Left ventricle myocardium inferior (tissue), 1 donor: Measurements from ENCODE around the gene SRRD. TPM values are rescaled to one million over a fixed set of nuclear protein-coding genes. Genes with fewer than 3 reads are reported as not detected.

Source experiments
- DNase-seq: peaks from one replicate; pipeline ENCODE4 v3.0.0-alpha.2; 2020
- H3K27ac ChIP-seq: fragments of 200-600 bp; replicated peaks from 2 replicates; pipeline ENCODE4 v1.8.0; 2021
- H3K27me3 ChIP-seq: fragments of 200-600 bp; 2 replicates; pipeline ENCODE4 v1.8.0; 2021; ENCODE audit warnings: low read depth
- H3K36me3 ChIP-seq: fragments of 200-600 bp; 2 replicates; pipeline ENCODE4 v1.8.0; 2021
- H3K4me1 ChIP-seq: fragments of 200-600 bp; 2 replicates; pipeline ENCODE4 v1.8.0; 2021
- H3K4me3 ChIP-seq: fragments of 200-600 bp; 2 replicates; pipeline ENCODE4 v1.8.0; 2021; ENCODE audit warnings: mild to moderate bottlenecking, moderate library complexity
- H3K9me3 ChIP-seq: fragments of 200-600 bp; replicated peaks from 2 replicates; pipeline ENCODE4 v1.8.0; 2021
- intact Hi-C: fragments of 100-400 bp; cut with micrococcal nuclease; formaldehyde crosslinking; loops from one replicate; pipeline ENCODE4 v1.11.0; 2022
- total RNA-seq: library from RNA; stranded (reverse); fragmentation: NEBNext Ultra II Directional; extraction: Animal tissue kit (Norgen Biotek cat#: 25700); gene quantifications from one replicate; pipeline ENCODE4 v1.2.1, GENCODE V29; 2021
- TF ChIP-seq, protein P1 (sequence below): fragments of 200-600 bp; IDR thresholded peaks from 2 replicates; pipeline ENCODE4 v1.8.0; 2021; ENCODE audit warnings: antibody characterized with exemption, mild to moderate bottlenecking, borderline replicate concordance
- donor health status: DM: no; HTN: yes; CAD: no; lungs with severe emphysema.

SRRD gene
- total RNA-seq, 1 donor from 2014 or later: 23.5 TPM

DNA sequence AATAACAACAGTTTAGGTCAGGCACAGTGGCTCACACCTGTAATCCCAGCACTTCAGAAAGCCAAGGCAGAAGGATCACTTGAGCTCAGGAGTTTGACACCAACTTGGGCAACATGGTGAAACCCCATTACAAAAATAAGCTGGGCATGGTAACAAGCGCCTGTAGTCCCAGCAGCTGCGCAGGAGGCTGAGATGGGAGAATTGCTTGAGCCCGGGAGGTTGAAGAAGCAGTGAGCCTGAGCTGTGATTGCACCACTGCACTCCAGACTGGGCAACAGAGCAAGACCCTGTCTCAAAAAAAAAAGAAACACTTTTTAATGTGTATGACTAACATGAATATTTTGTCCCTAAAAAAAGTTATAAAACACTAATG, 53.1 kb downstream of the SRRD start:
- Histone ChIP-seq H3K9me3 (no peaks in the 10 kb centered on the region), H3K27ac (no peak overlapping the region), H3K4me1 (peaks cover 15% of the 10 kb centered on the region), H3K27me3 (no peaks in the 10 kb centered on the region), H3K36me3 (peaks cover 74% of the 10 kb centered on the region), H3K4me3 (no peak overlapping the region)
- DNase-seq: no peak
- intact Hi-C loops: no loop called here
- TF ChIP-seq, protein P1, sequence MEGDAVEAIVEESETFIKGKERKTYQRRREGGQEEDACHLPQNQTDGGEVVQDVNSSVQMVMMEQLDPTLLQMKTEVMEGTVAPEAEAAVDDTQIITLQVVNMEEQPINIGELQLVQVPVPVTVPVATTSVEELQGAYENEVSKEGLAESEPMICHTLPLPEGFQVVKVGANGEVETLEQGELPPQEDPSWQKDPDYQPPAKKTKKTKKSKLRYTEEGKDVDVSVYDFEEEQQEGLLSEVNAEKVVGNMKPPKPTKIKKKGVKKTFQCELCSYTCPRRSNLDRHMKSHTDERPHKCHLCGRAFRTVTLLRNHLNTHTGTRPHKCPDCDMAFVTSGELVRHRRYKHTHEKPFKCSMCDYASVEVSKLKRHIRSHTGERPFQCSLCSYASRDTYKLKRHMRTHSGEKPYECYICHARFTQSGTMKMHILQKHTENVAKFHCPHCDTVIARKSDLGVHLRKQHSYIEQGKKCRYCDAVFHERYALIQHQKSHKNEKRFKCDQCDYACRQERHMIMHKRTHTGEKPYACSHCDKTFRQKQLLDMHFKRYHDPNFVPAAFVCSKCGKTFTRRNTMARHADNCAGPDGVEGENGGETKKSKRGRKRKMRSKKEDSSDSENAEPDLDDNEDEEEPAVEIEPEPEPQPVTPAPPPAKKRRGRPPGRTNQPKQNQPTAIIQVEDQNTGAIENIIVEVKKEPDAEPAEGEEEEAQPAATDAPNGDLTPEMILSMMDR: no peak

- no peak overlapping the region for H3K27ac ChIP-seq
- H3K36me3 ChIP-seq: peaks cover 61% of the 10 kb centered on the region
- DNase-seq: no peak
- H3K27me3 ChIP-seq: no peaks in the 10 kb centered on the region
- TF ChIP-seq, protein P1: no peak
- H3K4me1 ChIP-seq: peaks cover 30% of the 10 kb centered on the region
- intact Hi-C loops: no loop called here
- no peak overlapping the region for H3K4me3 ChIP-seq
- H3K9me3 ChIP-seq: no peaks in the 10 kb centered on the region
Measured at GRCh38 chr22:26540119-26540518, 56.4 kb downstream of the SRRD start.

- intact Hi-C loops: no loop called here
- DNase-seq: no peak
- H3K27me3 ChIP-seq: no peaks in the 10 kb centered on the region
- H3K27ac ChIP-seq: no peak overlapping the region
- no peaks in the 10 kb centered on the region for H3K9me3 ChIP-seq
- peaks cover 51% of the 10 kb centered on the region for H3K36me3 ChIP-seq
- peaks cover 39% of the 10 kb centered on the region for H3K4me1 ChIP-seq
- TF ChIP-seq, protein P1: no peak
- H3K4me3 ChIP-seq: no peak overlapping the region
Measured at GRCh38 chr22:26541167-26541819, 57.6 kb downstream of the SRRD start.

GRCh38 chr22:26542831-26543230, 59.2 kb downstream of the SRRD start:
- DNase-seq: no peak
- Histone ChIP-seq H3K4me3 (no peak overlapping the region), H3K27ac (peak overlapping the region; percentile 51), H3K36me3 (peaks cover 40% of the 10 kb centered on the region), H3K4me1 (peaks cover 52% of the 10 kb centered on the region), H3K9me3 (no peaks in the 10 kb centered on the region), H3K27me3 (no peaks in the 10 kb centered on the region)
- TF ChIP-seq, protein P1: no peak
- intact Hi-C loops: no loop called here

Other genes with a start within 250 kb of the SRRD start
- gene ASPHD2, start 54.6 kb upstream of the SRRD start, total RNA-seq: 0.11 TPM
- gene HPS4, start 94 bp upstream of the SRRD start, total RNA-seq: 11.7 TPM
- 25.7 TPM for gene TFIP11, start 28.6 kb downstream of the SRRD start, total RNA-seq
- 28.5 TPM for gene TPST2, start 106.3 kb downstream of the SRRD start, total RNA-seq
- 0.66 TPM for gene CRYBB1, start 134.2 kb downstream of the SRRD start, total RNA-seq
- gene CRYBA4, start 138.1 kb downstream of the SRRD start, total RNA-seq: not detected
- gene MIAT, start 173.7 kb downstream of the SRRD start, total RNA-seq: 0.66 TPM